Measurements from ENCODE around the gene CSAD.
"Not testable (repeated sequence)": the region's sequence is repeated elsewhere in the genome, so short reads cannot be mapped to it uniquely, and the experiment has no call there.

Gene CSAD

DNA sequence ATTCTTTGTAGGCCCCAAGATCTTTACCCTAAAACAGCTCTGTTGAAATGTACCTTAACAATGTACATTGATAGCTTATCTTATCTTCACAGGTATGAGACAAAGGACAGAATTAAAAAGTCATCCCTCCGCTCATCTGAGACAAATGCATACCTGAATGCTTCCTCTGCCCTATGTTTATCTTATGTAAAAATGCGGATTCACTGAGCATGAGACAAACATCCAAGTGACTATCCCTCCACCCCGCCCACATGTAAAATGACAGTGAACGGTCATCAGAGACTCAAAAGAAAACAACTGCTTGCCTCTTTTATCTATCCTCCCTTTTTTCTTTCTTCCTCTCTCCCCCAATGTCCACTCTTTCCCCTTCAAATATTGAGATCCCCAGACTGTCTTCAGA is 37.4 kb downstream of the CSAD start:
- no peak for DNase-seq

DNA sequence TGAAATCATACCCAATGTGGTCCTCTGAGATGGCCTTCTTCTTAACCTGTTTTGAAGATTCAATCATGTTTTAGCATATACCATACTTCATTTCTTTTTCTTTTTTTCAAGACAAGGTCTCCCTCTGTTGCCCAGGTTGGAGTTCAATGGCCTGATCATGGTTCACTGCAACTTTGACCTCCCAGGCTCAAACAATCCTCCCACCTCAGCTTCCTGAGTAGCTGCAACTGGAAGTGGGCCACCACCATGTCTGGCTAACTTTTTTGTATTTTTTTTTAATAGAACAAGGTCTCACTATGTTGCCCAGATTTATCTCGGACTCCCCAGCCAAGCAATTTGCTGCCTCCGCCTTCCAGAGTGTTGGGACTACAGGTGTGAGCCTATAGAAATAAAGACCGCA is 47.0 kb downstream of the CSAD start:
- DNase-seq = no peak

DNA sequence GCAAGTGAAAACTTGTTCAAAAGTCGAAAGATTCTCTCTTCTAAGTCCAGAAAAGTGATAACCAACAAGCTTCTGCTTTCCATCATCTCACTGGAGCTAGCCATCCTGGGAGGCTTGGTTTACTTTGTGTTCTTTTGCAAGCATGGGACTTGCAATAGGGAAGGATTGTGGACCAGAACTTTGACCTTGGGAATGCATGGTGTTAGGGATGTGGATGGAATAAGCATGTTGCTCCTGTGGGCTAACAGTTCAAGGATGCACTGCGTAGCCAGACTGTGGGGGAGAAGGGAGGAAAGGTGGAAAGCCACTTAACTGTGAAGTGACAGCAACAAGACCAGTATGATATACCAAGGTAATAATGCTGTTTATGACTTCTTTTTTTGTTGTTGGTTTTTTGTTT is 48.9 kb downstream of the CSAD start:
- no peak for DNase-seq

DNA sequence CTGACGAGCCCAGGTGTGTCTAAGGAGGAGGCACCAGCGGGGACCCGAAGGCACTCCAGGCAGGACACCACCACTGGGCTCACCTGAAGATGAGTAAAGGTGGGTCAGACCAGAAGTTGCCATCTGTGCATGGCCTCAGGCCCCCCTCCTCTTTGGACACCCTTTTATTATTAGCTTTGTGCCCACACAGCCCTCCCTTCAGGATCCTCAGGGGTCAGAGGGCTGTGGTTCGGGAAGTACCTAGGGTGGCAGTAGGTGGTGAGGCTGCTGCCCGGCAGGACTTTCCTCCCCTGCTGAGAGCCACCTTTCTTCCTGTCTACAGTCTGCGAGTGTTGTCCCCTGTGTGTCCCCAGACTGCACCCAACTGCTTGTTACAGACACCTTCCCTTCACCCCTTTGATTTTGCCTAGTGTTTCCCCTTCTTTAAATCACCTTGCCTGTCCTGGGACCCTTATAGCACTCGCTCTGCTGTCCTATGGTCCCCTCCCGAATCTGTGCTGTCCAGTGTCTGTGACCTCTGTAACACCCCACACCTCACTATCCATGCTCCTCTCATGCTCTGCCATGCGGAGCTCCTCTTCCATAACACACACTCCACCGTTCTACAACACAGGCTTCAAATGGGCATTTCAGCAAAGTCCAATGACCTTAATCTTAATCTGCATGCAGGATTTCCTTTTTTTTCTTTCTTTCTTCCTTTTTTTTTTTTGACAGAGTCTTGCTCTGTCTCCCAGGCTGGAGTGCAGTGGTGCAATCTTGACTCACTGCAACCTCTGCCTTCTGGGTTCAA is 51.8 kb downstream of the CSAD start:
- DNase-seq = no peak

DNA sequence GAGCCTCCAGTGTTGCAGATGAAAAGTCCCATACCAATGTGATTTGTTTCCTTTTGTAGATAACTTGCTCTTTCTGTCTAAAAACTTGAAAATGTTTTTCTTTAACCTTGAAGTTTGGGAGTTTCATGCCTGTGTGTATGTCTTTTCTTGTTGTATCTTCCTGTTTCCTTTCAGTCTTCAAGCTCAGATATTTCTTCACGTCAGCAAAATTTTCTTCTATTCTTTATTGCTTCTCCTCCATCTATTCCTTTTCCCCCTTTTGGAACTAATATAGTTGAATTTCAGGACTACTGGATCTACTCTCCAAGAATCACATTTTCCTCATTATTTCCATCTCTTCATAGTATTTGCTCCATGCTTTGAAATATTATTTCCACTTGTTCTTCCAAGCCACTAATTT is 53.6 kb downstream of the CSAD start:
- no peak for DNase-seq

DNA sequence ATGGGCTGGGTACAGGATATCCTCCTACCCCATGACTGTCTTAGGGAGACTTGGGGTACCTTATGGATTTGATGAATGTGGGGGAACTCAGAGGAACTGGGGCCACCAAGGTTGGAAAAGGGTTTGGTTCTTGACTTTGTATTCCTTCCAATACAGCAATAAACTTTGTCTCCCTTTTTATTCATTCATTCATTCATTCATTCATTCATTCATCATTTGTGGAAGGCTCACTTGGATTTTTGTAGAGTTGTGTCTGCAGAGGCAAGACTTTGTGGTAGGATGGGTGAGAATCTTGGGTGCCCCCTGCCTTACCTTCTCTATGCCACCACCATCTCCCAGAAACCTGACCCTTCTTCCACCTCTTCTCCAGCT is 56.4 kb downstream of the CSAD start:
- no peak for DNase-seq

DNA sequence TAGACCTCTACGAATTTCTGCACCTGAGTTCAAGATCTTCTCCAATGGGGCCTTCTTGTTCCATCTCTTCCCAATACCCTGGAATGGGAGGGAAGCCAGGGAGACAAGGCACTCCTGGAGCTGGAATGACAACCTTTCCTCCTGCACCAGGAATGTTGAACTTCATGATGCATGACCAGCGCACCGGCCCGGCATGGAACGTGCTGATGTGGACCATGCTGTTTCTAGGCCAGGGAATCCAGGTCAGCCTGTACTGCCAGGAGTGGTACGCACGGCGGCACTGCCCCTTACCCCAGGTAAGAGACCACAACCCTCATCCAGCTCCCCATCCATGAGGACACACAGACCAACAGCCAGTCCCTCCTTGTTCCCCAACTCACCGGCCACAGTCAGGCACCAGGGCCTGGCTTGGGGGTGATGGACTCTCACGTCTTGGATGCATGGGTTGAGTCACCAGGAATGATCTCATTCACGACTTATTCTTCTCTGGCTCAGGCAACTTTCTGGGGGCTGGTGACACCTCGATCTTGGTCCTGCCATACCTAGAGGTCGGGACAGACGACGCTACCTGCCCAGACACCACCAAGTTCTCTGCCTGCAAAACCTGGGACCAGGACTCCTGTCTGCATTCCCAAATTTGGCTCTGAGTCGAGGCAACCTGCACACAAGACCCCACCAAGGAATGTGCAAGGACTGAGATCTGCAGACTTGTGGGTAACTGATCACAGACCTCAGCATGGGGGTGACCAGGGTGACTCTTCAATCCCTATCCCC is 57.0 kb downstream of the CSAD start:
- DNase-seq = no peak

DNA sequence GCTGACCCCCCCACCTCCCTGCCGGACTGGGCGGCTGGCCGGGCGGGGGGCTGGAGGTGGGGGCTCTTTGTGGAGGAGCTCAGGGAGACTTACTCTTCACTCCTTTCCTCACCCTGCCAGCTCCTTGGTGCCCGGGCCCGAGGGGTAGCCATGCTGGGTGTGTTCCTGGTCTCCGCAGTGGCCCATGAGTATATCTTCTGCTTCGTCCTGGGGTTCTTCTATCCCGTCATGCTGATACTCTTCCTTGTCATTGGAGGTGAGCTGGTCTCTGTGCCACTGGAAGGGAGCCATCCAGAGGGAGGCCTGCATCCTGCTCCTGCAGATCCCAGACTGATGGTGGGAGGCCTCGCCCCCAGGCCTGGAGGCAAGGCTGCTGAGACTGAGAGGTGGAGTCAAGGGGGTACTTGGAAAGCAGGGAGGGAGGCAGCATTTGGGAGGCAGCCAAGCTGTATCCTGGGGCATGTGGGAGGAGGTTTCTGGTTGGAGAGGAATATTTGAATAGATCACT is 57.7 kb downstream of the CSAD start:
- DNase-seq = no peak

DNA sequence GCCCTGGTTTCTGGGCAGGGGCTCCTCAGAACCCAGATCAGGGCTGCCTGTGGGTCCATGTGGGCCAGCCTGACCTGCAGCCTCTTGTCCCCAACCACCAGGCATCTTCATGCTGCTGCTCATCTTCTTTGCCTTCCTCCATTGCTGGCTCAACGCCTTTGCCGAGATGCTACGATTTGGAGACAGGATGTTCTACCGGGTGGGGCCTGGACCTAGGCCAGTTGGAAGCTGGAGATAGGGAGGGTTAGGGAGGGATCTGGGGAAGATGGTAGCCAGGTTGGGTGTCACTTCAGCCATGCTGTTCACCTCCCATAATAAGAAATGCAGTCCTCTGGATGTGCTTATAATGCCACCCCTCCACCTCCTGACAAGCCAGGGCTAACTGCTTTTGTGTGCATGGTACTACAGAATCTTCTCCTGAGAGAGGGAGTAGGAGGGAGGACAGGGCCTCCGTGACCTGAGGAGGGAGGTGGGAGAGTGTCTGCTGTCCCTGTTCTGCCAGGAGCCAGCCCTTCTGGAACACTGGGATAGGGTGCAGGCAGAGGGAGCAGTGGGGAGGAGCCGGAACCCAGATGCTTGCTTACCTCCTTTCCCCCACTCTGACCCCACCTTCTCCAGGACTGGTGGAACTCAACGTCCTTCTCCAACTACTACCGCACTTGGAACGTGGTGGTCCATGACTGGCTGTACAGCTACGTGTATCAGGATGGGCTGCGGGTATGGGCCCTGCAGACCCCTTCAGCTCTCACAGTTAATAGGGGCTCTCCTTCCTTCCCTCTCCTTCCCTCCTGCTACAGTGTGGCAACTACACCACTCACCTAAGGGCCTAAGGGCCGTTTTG is 59.8 kb downstream of the CSAD start:
- no peak for DNase-seq

DNA sequence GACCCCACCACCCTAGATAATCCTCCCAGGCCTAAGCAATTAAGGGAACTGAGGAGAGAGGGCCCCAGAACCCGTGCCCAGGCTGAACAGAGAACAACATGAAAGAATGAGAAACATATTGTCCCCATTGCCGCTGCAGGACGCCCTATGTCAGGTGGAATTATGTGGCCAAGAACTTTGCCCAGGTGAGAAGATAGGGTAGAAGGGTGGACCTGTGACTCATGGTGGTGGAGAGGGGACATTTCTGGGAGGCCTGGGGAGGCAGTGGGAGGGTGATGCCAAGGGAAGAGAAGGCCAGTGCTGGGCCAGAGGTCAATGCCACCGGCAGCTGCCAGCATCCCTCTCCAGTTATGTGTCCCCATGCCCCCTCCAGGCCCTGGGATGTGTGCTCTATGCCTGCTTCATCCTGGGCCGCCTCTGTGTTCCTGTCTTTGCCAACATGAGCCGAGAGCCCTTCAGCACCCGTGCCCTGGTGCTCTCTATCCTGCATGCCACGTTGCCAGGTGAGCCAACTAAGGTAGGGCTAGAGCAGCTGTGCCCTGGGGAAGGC is 61.9 kb downstream of the CSAD start:
- DNase-seq = no peak

DNA sequence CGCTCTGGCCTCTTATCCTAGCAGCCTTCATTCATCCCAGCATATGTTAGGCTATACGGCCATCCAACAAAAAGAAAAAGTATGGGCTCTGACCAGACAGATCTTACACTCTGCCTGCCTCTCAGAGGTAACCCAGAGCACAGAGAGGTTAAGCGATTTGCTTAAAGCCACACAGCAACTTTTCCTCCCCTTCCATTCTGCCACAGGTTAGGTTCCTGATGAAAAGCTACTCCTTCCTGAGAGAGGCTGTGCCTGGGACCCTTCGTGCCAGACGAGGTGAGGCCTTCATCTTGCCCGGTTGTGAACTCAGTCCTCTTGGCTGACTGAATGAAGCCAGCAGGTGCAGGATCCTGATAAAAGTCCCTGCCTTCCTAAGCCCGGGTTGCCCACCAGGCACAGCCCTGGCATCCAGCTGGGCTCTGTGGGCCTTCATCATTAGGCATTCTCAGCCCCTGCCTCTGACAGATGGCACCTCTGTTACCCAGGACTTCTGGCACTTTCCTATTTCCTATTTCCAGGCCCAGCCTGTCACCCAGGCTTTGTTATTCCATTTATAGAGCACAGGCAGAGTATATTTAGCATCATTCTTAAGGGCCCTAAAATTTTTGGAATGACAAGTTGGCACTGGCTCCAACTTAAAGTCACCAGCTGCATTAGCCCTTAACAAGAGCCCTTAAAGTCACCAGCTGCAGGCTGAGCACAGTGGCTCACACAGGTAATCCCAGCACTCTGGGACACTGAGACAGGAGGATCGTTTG is 64.7 kb downstream of the CSAD start:
- DNase-seq = peak; percentile 8

DNA sequence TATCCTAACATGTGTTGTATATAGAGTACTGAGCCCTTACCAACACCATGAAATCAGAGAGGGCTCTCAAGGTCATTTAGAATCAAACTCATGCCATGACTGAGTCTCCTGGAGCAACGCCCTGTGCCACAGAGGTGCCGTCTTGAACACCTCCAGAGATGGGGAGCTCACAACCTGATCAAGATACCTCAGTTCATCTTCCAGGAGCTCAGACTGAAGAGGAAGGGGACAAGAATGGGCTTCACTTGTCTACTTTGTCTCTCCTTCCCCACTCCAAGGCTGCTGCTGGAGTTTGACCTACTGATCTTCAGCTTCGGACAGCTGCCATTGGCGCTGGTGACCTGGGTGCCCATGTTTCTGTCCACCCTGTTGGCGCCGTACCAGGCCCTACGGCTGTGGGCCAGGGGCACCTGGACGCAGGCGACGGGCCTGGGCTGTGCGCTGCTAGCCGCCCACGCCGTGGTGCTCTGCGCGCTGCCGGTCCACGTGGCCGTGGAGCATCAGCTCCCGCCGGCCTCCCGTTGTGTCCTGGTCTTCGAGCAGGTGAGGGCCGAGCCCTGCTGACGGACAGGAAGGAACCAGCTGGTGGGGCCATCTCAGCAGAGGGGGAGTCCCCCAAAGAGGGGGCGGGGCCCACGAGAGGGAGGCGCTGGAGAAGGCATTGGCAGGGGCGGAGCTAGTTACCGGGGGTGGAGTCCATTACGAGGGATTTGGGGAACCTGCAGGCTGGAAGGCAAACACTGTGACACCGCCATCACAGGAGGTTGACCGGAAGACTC is 65.4 kb downstream of the CSAD start:
- no peak for DNase-seq

DNA sequence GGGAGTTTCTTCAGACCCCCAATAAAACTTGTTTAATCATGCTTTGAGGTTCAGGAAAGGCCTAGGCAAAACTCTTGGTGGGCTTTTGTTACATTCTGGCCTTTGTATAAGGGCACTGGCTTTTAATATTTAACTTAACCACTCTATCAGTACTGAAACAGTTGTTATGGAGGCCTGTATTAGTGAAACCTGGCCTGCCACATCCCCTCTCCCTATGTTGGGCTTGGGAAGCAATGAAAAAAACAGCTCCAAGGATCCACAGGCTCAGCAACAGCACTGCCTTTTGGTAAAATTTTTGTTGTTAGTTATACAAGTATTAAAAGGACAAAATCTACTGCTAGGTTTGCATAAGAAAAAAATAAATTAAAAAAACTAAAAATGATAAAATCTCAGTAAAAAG is 66.8 kb downstream of the CSAD start:
- DNase-seq = no peak

DNA sequence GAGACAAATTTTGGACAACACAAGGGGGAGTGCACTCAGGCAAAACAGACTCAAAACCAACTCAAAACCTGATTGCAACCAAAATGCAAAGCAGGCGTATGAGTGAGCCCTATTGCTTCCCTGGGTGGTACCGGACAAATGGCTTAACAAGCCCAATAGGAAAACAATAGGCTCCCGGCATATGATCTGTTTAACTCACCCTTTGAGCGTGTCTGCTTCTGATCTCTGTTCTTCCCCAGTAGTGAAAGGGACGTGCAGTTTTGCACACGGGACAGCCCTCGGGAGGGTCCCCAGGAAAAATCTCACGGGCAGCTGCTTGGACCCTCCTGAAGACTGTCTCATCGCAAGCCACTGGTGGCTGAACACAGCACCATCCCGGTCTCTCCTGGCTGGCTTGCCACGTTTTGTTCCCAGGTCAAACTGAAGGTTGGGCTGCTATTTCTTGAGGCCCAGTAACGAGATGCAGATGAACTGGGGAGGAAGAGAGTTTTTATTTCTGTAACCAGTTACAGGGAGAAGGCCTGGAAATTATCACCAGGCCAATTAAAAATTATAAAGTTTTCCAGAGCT is 67.5 kb downstream of the CSAD start:
- no peak for DNase-seq

DNA sequence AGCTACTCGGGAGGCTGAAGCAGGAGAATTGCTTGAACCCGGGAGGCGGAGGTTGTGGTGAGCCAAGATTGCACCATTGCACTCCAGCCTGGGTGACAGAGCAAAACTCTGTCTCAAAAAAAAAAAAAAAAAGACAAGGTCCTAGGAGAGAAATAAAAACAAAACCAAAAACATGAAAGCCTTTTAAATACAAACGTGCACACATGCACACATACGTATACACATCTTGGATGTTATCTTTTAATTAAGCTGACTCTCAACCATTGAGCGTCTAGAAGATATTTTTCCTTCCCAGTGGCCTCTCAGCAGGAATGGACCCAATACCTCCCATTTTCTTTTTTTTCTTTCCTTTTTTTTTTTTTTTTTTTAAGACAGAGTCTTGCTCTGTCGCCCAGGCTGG is 68.3 kb downstream of the CSAD start:
- DNase-seq = not testable (repeated sequence)

All from NCI-H2171 treated with DMSO at 0.1 percent for 48 hours (cell line).